Right ventricle myocardium inferior (tissue), 1 donor: ENCODE data around the gene IGFALS. TPM values are rescaled to one million over a fixed set of nuclear protein-coding genes. Genes with fewer than 3 reads are reported as not detected.

Experiments
- ATAC-seq: fragments of 200-7000 bp; cut with Tn5 transposase; one replicate; pipeline ENCODE4 v1.9.1; 2020; ENCODE audit warnings: mild to moderate bottlenecking, moderate library complexity
- DNase-seq: peaks from one replicate; pipeline ENCODE4 v3.0.0; 2021; ENCODE audit errors: missing footprints
- intact Hi-C: fragments of 100-400 bp; cut with DNase I; formaldehyde crosslinking; loops from one replicate; pipeline ENCODE4 v1.11.0; 2022
- total RNA-seq: library from RNA; stranded (reverse); fragmentation: NEBNext Ultra II Directional; extraction: Animal tissue kit (Norgen Biotek cat#: 25700); gene quantifications from one replicate; pipeline ENCODE4 v1.2.1, GENCODE V29; 2021
- donor health status: DM: no; HTN: yes; CAD: no; lungs with severe emphysema.

The IGFALS gene
- total RNA-seq, 1 donor from 2014 or later: not detected

- no peak for DNase-seq
- intact Hi-C loops: no loop called here
- no peak for ATAC-seq
These were observed 1.3 kb downstream of the IGFALS start for GRCh38 chr16:1791943-1792812.

GRCh38 chr16:1791256-1791942 lies 2.1 kb downstream of the IGFALS start:
- DNase-seq: peak; percentile 64

GRCh38 chr16:1790611-1791255 lies 2.8 kb downstream of the IGFALS start:
- intact Hi-C loops: no loop called here
- ATAC-seq (no peak), DNase-seq (no peak)

More at GRCh38 chr16:1791256-1791942, 2.1 kb downstream of the IGFALS start:
- ATAC-seq: no peak
- intact Hi-C loops: no loop called here

GRCh38 chr16:1790261-1790610 lies 3.3 kb downstream of the IGFALS start:
- ATAC-seq (no peak), DNase-seq (no peak)
- intact Hi-C loops: no loop called here

- ATAC-seq: no peak
- intact Hi-C loops: loop anchor here (5.0 kb wide), 1 partner anchor 33 kb away; no protein-coding TSS in a partner anchor
- peak; percentile 50 for DNase-seq
These were observed 3.9 kb downstream of the IGFALS start for GRCh38 chr16:1789643-1790045.

- DNase-seq (peak; percentile 64), ATAC-seq (no peak)
- intact Hi-C loops: loop anchor here (5.0 kb wide), 1 partner anchor 34 kb away; no protein-coding TSS in a partner anchor
These were observed 4.8 kb downstream of the IGFALS start for GRCh38 chr16:1788708-1789100.

- no peak for ATAC-seq
- intact Hi-C loops: loop anchor here (5.0 kb wide), 1 partner anchor 34 kb away; no protein-coding TSS in a partner anchor
- DNase-seq: no peak
These were observed 5.3 kb downstream of the IGFALS start for GRCh38 chr16:1788095-1788707.

- DNase-seq: peak; percentile 55
- intact Hi-C loops: loop anchor here (5.0 kb wide), 1 partner anchor 35 kb away; no protein-coding TSS in a partner anchor
These were observed 6.0 kb downstream of the IGFALS start for GRCh38 chr16:1787322-1788094.

GRCh38 chr16:1787056-1787321 lies 6.5 kb downstream of the IGFALS start:
- no peak for ATAC-seq
- no peak for DNase-seq
- intact Hi-C loops: loop anchor here (5.0 kb wide), 1 partner anchor 35 kb away; no protein-coding TSS in a partner anchor

More at GRCh38 chr16:1787322-1788094, 6.0 kb downstream of the IGFALS start:
- no peak for ATAC-seq

GRCh38 chr16:1786242-1787055 lies 7.1 kb downstream of the IGFALS start:
- ATAC-seq: no peak
- intact Hi-C loops: loop anchor here (5.0 kb wide), 1 partner anchor 36 kb away; no protein-coding TSS in a partner anchor

GRCh38 chr16:1785846-1786170 lies 7.7 kb downstream of the IGFALS start:
- intact Hi-C loops: loop anchor here (5.0 kb wide), 1 partner anchor 36 kb away; no protein-coding TSS in a partner anchor
- no peak for DNase-seq

More at GRCh38 chr16:1786242-1787055, 7.1 kb downstream of the IGFALS start:
- DNase-seq: peak; percentile 60

GRCh38 chr16:1784977-1785845 lies 8.3 kb downstream of the IGFALS start:
- ATAC-seq: no peak
- DNase-seq: no peak
- intact Hi-C loops: loop anchor here (5.0 kb wide), 2 partner anchors 37 to 78 kb away; partner anchors contain the start of gene MAPK8IP3

More at GRCh38 chr16:1785846-1786170, 7.7 kb downstream of the IGFALS start:
- ATAC-seq: no peak

GRCh38 chr16:1782408-1783264 lies 10.9 kb downstream of the IGFALS start, which contains the start of the genes NUBP2 and SPSB3:
Gene NUBP2, plus strand, starts transcription at chr16:1782960. Its CDS starts 61 bp downstream, at chr16:1783021.
Gene SPSB3, minus strand, starts transcription at chr16:1782571. Its CDS starts 1,088 bp downstream, at chr16:1781483.
- DNase-seq (peak; percentile 100), ATAC-seq (peak; percentile 96)
- intact Hi-C loops: loop anchor here (5.0 kb wide), 1 partner anchor 75 kb away; the partner anchor contains the start of gene MAPK8IP3

GRCh38 chr16:1781758-1782407 lies 11.6 kb downstream of the IGFALS start:
- ATAC-seq: peak; percentile 0
- intact Hi-C loops: loop anchor here (5.0 kb wide), 1 partner anchor 75 kb away; the partner anchor contains the start of gene MAPK8IP3
- DNase-seq: no peak

- ATAC-seq: no peak
- peak; percentile 54 for DNase-seq
- intact Hi-C loops: loop anchor here (5.0 kb wide), 1 partner anchor 74 kb away; the partner anchor contains the start of gene MAPK8IP3
These were observed 12.3 kb downstream of the IGFALS start for GRCh38 chr16:1781254-1781653.
